ENCODE measurements around the gene PTPN6.

Gene PTPN6

GRCh38 chr12:6966351-6966750 lies 15.2 kb downstream of the PTPN6 start:
- POLR2A ChIA-PET: interaction anchor here (1.0 to 13.3 kb wide), 3 partner anchors 10 to 29 kb away, joined by 3 to 450 read pairs (median 5); partner anchors contain the start of genes C12orf57 and RNU7-1
- CTCF ChIA-PET: interaction anchor here (0.6 to 1.9 kb wide), 5 partner anchors 8 to 141 kb away, joined by 3 to 8 read pairs (median 4); partner anchors contain the start of genes C12orf57 and SPSB2
- DNase-seq (ENCODE audit: extremely low spot score): no peak
- TF ChIP-seq FOXK2 (IDR thresholded peaks at IDR 0.05) (no peak), BHLHE40 (IDR thresholded peaks at IDR 0.05; ENCODE audit: borderline replicate concordance) (no peak), ARNT (IDR thresholded peaks at IDR 0.05) (no peak), ELF4 (IDR thresholded peaks at IDR 0.05) (no peak), HDGF (IDR thresholded peaks at IDR 0.05; ENCODE audit: borderline replicate concordance) (no peak), ZNF384 (IDR thresholded peaks at IDR 0.05) (no peak), L3MBTL2 (conservative IDR thresholded peaks at IDR 0.05) (no peak), NFRKB (IDR thresholded peaks at IDR 0.05) (no peak), SUZ12 (IDR thresholded peaks at IDR 0.05) (no peak), FOXA1 (IDR thresholded peaks at IDR 0.05) (no peak), FOXM1 (IDR thresholded peaks at IDR 0.05; ENCODE audit: borderline replicate concordance) (no peak), TARDBP (IDR thresholded peaks at IDR 0.05) (no peak), SP1 (IDR thresholded peaks at IDR 0.05) (no peak), LEF1 (IDR thresholded peaks at IDR 0.05; ENCODE audit: borderline replicate concordance) (no peak), CTBP1 (IDR thresholded peaks at IDR 0.05; ENCODE audit: borderline replicate concordance) (no peak), PKNOX1 (IDR thresholded peaks at IDR 0.05) (no peak)

GRCh38 chr12:6967651-6968100 lies 16.5 kb downstream of the PTPN6 start:
- ChIA-PET POLR2A (interaction anchor here (0.9 to 2.4 kb wide), 2 partner anchors 24 to 52 kb away, joined by 3 to 42 read pairs; partner anchors contain the start of genes C12orf57 and RNU7-1), CTCF (interaction anchor here (2.6 kb wide), 1 partner anchor 24 kb away, joined by 8 read pairs; the partner anchor contains the start of genes C12orf57 and RNU7-1)
- TF ChIP-seq L3MBTL2 (conservative IDR thresholded peaks at IDR 0.05): no peak
- no peak for TF ChIP-seq ARNT (IDR thresholded peaks at IDR 0.05)
- no peak for TF ChIP-seq BHLHE40 (IDR thresholded peaks at IDR 0.05; ENCODE audit: borderline replicate concordance)
- TF ChIP-seq NFRKB (IDR thresholded peaks at IDR 0.05): no peak
- no peak for TF ChIP-seq FOXK2 (IDR thresholded peaks at IDR 0.05)
- no peak for TF ChIP-seq HDGF (IDR thresholded peaks at IDR 0.05; ENCODE audit: borderline replicate concordance)
- no peak for TF ChIP-seq SUZ12 (IDR thresholded peaks at IDR 0.05)
- no peak for TF ChIP-seq CTBP1 (IDR thresholded peaks at IDR 0.05; ENCODE audit: borderline replicate concordance)
- no peak for TF ChIP-seq SP1 (IDR thresholded peaks at IDR 0.05)
- TF ChIP-seq ELF4 (IDR thresholded peaks at IDR 0.05): no peak
- no peak for DNase-seq (ENCODE audit: extremely low spot score)

GRCh38 chr12:6968426-6968825 lies 17.3 kb downstream of the PTPN6 start:
- ChIA-PET CTCF (interaction anchor here (2.6 kb wide), 1 partner anchor 24 kb away, joined by 8 read pairs; the partner anchor contains the start of genes C12orf57 and RNU7-1), POLR2A (interaction anchor here (0.8 to 2.4 kb wide), 5 partner anchors 25 to 101 kb away, joined by 3 to 42 read pairs (median 4); partner anchors contain the start of genes C12orf57, LPCAT3, RNU7-1 and TPI1)
- DNase-seq (ENCODE audit: extremely low spot score): no peak
- TF ChIP-seq FOXM1 (IDR thresholded peaks at IDR 0.05; ENCODE audit: borderline replicate concordance) (no peak), L3MBTL2 (conservative IDR thresholded peaks at IDR 0.05) (no peak), FOXK2 (IDR thresholded peaks at IDR 0.05) (no peak), CTBP1 (IDR thresholded peaks at IDR 0.05; ENCODE audit: borderline replicate concordance) (no peak), ARNT (IDR thresholded peaks at IDR 0.05) (no peak), TARDBP (IDR thresholded peaks at IDR 0.05) (no peak), BHLHE40 (IDR thresholded peaks at IDR 0.05; ENCODE audit: borderline replicate concordance) (no peak), FOXA1 (IDR thresholded peaks at IDR 0.05) (no peak), PKNOX1 (IDR thresholded peaks at IDR 0.05) (no peak), SP1 (IDR thresholded peaks at IDR 0.05) (no peak), HDGF (IDR thresholded peaks at IDR 0.05; ENCODE audit: borderline replicate concordance) (no peak), SUZ12 (IDR thresholded peaks at IDR 0.05) (no peak), LEF1 (IDR thresholded peaks at IDR 0.05; ENCODE audit: borderline replicate concordance) (no peak), ZNF384 (IDR thresholded peaks at IDR 0.05) (no peak)

- ChIA-PET CTCF (interaction anchor here (2.6 kb wide), 1 partner anchor 26 kb away, joined by 8 read pairs; the partner anchor contains the start of genes C12orf57 and RNU7-1), POLR2A (interaction anchor here (1.0 kb wide), 1 partner anchor 26 kb away, joined by 8 read pairs; the partner anchor contains the start of genes C12orf57 and RNU7-1)
- no peak for TF ChIP-seq ELF4 (IDR thresholded peaks at IDR 0.05)
- 0 out of 2 replicates have a peak, but pooled peaks have one; percentile 6 for TF ChIP-seq HDGF (IDR thresholded peaks at IDR 0.05; ENCODE audit: borderline replicate concordance)
- TF ChIP-seq FOXM1 (IDR thresholded peaks at IDR 0.05; ENCODE audit: borderline replicate concordance): no peak
- DNase-seq (ENCODE audit: extremely low spot score): no peak
Observed at GRCh38 chr12:6970096-6970527, 19.0 kb downstream of the PTPN6 start.

- ChIA-PET CTCF (interaction anchor here (0.9 to 1.3 kb wide), 2 partner anchors 8 to 9 kb away, joined by 3 to 6 read pairs; no protein-coding TSS in a partner anchor), POLR2A (interaction anchor here (0.9 to 2.8 kb wide), 3 partner anchors 12 to 36 kb away, joined by 3 to 20 read pairs (median 15); partner anchors contain the start of genes C12orf57 and RNU7-1)
- TF ChIP-seq SUZ12 (IDR thresholded peaks at IDR 0.05) (no peak), FOXA1 (IDR thresholded peaks at IDR 0.05) (no peak), ARNT (IDR thresholded peaks at IDR 0.05) (no peak), CTBP1 (IDR thresholded peaks at IDR 0.05; ENCODE audit: borderline replicate concordance) (no peak), SP1 (IDR thresholded peaks at IDR 0.05) (no peak), BHLHE40 (IDR thresholded peaks at IDR 0.05; ENCODE audit: borderline replicate concordance) (no peak), NFRKB (IDR thresholded peaks at IDR 0.05) (no peak), ELF4 (IDR thresholded peaks at IDR 0.05) (no peak), TARDBP (IDR thresholded peaks at IDR 0.05) (no peak), LEF1 (IDR thresholded peaks at IDR 0.05; ENCODE audit: borderline replicate concordance) (no peak)
- DNase-seq (ENCODE audit: extremely low spot score): no peak
Observed at GRCh38 chr12:6974180-6974579, 23.0 kb downstream of the PTPN6 start.

Data from HEK293T (cell line).